SKM-1 (cell line): ENCODE results near the gene FGF12.

Experiments
- DNase-seq: peaks from one replicate; lab custom pipeline; 2025; ENCODE audit not compliant: unreplicated experiment; lab: John Stamatoyannopoulos, UW

Gene FGF12

DNA sequence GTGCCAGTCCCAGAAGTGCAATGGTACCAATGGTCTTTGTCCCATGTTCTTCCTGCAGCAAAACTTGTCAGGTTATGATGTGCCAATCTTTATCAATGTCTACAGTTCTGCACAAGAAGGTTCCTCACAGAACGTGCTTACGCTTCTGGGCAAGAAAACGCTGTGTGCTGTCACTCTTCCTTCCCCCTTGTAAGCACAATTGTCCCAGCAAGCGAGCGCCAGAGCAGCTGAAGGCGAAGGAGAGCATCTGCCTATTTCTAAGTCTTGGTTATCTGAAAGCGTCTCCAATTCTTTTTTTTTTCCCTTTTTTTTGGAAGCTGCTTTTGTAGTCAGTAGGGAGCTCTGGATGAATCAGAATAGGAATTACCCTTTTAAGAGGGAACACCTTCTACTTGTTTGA lies 514.4 kb downstream of the FGF12 start:
- no peak for DNase-seq

DNA sequence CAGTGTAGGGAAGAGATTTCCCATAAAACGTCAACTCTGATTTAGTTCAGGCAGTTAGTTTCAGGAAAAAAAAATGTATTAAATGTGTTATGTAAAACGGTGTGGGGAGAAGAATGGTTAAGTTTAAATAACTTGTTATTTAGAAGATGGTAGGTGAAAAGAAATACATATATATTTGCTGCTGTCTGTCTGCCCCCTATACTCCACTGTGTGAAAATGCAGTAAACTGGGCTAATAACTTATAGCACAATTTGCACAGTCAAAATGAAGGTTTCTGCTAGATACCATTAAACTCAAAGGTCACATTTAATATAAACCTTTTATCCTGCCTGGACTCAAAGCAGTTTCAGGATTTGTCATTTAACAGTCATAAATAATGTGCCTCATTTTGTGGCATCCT lies 515.0 kb downstream of the FGF12 start:
- no peak for DNase-seq

DNA sequence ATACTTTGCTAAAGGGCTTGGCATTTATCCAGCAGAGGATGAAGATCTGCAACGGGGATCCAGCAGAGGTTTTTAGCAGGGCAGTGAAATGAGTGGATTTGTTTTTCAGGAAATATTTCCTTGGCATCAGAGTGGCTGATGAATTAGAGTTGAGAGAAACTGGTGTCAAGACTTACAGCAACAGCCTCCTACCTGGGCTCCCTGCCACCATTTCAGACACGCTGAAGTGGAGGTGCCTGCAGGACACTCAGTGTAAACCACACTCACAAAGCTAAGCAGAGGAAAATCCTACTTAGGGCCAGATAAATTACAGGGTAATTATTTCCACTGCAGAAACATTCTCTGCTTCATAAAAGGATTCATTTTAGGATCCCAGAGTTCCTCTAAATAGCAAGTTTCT lies 519.7 kb downstream of the FGF12 start:
- DNase-seq = no peak

GRCh38 chr3:192207239-192207638 lies 520.1 kb downstream of the FGF12 start:
- DNase-seq = no peak

DNA sequence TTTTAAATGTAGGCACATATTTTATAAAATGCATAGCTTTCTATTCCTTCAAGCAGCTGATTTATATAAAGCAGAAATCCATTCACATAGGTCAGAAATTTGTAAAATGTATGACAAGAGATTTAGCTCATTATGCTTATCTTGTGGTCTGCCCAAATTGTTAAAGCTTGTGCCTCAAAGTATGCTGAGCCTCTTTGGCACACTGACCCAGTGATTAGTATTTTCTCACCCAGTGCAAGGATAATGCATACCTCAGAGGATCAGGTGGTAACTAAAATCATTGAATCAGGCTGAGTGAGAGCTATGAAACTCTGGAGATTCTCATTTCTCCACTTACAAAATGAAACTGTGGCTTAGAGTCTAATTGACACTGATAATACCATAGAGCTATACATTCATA lies 533.3 kb downstream of the FGF12 start:
- no peak for DNase-seq

GRCh38 chr3:192188218-192188835 lies 539.0 kb downstream of the FGF12 start:
- DNase-seq = peak; percentile 48

GRCh38 chr3:192187485-192188051 lies 539.8 kb downstream of the FGF12 start:
- DNase-seq = no peak

DNA sequence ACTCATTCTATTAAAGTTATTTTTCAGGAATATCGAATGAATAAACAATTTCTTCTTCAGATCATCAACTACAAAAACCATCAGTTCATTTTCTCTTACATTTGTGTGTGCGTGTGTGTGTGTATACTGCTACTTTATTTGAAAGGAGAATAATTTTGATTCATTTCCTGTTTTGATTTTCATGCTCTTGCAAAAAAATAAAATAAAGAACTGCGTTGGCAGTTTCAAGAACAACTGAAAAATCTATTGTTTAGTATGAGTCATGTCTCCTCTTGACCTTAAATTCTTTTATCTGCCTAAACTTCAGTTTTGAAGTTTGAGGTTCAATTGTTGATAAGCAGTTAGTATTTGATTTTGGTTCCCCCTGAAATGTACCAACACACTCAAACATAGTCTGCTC lies 540.8 kb downstream of the FGF12 start:
- DNase-seq = no peak

- no peak for DNase-seq
Measured at GRCh38 chr3:192186045-192186444, 541.3 kb downstream of the FGF12 start.

DNA sequence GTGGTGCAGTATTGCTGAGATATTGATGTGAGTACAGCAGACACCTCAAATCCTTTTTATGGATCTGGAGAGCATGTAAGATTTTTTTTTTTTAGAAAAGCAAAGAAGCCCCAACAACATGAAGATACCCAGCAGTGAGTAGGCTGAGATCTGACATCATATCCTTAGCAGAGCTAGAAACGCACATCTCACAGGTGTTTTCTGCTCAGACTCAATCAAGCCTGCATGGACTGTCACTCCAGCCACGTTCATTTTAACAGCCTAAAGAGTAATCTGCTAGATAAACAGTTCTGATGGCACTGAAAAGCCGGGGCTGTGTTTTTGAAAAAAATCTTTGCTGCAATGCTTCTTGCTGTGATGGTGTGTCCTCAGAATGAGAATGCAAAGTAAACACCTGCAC lies 544.2 kb downstream of the FGF12 start:
- no peak for DNase-seq

DNA sequence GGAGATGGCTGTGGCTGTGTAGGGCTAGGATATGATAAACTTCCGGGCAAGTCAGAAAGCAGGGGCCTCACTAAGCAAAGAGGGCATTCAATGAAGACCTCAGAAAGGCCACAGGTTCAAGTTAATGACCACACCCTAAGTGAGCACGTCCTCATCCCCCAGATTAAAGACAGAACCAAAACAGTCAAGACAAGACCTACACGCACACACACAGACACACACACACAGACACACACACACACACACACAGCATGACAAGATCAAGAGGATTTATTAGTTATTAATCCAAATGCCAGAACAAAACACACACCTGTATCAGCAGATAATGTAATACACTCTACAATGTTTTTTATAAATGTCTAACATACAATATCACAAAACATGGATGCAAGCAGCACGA lies 546.2 kb downstream of the FGF12 start:
- no peak for DNase-seq

GRCh38 chr3:192177383-192177782 lies 550.0 kb downstream of the FGF12 start:
- DNase-seq = no peak

- no peak for DNase-seq
Measured at GRCh38 chr3:192174283-192174682, 553.1 kb downstream of the FGF12 start.

- no peak for DNase-seq
Measured at GRCh38 chr3:192171213-192171612, 556.1 kb downstream of the FGF12 start.

- DNase-seq = no peak
Measured at GRCh38 chr3:192170659-192171058, 556.7 kb downstream of the FGF12 start.

- no peak for DNase-seq
Measured at GRCh38 chr3:192170031-192170430, 557.3 kb downstream of the FGF12 start.

- no peak for DNase-seq
Measured at GRCh38 chr3:192169332-192169915, 557.9 kb downstream of the FGF12 start.

DNA sequence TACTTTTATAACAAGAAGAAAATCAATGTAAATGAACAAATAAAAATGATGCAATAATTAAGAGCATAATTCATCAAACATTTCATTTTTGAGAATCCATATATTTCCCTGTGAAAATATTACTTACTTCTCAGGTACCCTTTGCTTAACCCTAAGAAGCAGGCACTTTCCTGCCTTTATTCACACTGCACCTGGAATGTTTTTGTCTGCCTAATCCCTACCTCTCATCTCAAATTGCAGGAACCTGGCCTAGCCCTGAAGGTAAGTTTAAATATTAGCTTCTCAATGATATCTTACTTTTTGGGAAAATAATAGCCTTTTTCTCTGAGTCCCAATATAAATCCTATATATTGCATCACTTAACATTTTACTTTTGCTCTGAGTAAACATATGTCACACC lies 559.1 kb downstream of the FGF12 start:
- DNase-seq = no peak

DNA sequence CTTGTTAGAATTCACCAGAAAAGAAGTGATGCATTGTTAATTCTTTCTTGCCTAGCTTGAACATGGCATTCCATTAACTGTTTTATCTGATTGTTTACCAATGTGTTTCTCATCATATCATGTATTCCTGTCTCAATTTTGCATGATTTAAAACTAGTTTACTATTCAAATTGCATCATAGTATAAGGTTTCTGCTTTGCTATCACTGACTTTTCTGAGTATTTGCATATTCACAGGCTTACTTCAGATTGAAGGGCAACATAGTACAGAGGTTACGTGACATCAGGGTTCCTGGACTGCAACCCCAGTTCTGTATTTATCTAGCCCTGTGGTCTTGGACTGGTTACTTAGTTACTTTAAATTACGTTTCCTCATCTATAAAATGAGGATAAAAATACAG lies 561.8 kb downstream of the FGF12 start:
- no peak for DNase-seq

DNA sequence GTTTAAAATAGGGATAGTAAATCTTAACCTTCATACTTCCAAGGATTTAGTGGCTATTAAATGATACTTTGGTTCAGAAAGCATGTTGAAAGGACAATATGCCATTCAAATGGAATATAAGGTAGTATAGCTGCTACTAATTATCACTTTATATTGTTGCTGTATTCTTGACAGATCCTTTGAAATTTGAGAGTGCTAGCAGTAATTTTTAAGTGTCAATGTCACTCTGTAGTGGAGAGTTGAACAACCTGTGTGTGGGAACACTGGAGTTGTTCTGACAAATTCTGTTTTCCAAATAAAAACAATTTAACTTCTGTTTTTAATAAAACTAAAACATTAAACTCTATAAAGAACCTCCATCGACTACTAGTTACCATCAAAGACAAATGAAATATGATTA lies 565.7 kb downstream of the FGF12 start:
- DNase-seq = no peak

DNA sequence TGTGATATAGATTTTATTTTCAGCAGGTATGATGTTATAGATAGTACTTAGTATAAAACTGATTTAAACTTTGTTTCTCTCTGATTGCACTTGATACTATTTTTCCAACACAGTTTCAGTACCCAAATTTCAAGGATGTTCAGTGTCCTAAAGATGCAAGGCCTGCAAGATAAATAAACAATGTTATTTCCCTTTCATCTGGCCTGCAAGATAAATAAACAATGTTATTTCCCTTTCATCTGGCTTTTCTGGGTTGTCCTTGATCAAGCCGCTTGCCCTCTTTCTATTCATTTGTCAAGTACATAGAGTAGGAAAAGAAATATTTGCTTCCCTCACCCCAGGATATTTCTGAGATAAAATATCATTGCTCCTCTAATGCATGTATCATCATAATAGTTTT lies 571.0 kb downstream of the FGF12 start:
- no peak for DNase-seq

DNA sequence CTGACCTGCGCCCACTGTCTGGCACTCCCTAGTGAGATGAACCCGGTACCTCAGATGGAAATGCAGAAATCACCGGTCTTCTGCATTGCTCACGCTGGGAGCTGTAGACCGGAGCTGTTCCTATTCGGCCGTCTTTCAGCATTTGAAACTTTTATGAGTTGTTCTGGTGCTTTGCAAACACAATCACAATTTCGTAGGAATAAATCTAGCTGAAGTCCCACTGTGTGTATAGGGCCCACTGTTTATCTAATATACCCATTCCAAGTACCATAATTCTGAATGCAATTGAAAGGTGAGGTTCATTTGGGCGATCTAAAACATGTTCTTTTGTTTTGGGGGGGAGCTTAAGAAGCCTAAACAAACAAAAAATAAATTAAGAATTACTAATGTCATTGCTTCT lies 572.1 kb downstream of the FGF12 start:
- DNase-seq = no peak

- no peak for DNase-seq
Measured at GRCh38 chr3:192133271-192133670, 594.1 kb downstream of the FGF12 start.
